SK-N-SH treated with all-trans-retinoic acid at 6 μM for 48 hours (cell line): ENCODE results near the gene TUB.

Source experiments
- ARNTL ChIP-seq: fragments of 450-650 bp; formaldehyde crosslinking; IDR thresholded peaks from 2 replicates; pipeline ENCODE4 v1.5.0; 2020; ENCODE audit warnings: low read depth, mild to moderate bottlenecking, moderate library complexity, borderline replicate concordance
- BACH2 ChIP-seq: fragments of 250-450 bp; sonication (Bioruptor Pico); IDR thresholded peaks from 2 replicates; pipeline ENCODE4 v1.9.0; 2021; ENCODE audit warnings: mild to moderate bottlenecking, borderline replicate concordance
- GLIS3 ChIP-seq: fragments of 250-450 bp; sonication (Bioruptor Pico); IDR thresholded peaks from 2 replicates; pipeline ENCODE4 v1.5.0; 2020; ENCODE audit warnings: mild to moderate bottlenecking, moderate library complexity
- ISL1 ChIP-seq: fragments of 250-450 bp; sonication (Bioruptor Pico); IDR thresholded peaks from 2 replicates; pipeline ENCODE4 v2.1.2; 2022; ENCODE audit warnings: mild to moderate bottlenecking, moderate library complexity
- OSR1 ChIP-seq: fragments of 250-450 bp; sonication (Bioruptor Pico); IDR thresholded peaks from 2 replicates; pipeline ENCODE4 v1.8.0; 2022; ENCODE audit warnings: moderate library complexity, mild to moderate bottlenecking, inconsistent platforms
- PATZ1 ChIP-seq: fragments of 250-450 bp; sonication (Bioruptor Pico); IDR thresholded peaks from 2 replicates; pipeline ENCODE4 v1.8.0; 2020; ENCODE audit warnings: mild to moderate bottlenecking, moderate library complexity, borderline replicate concordance
- PPARA ChIP-seq: fragments of 250-450 bp; sonication (Bioruptor Pico); IDR thresholded peaks from 2 replicates; pipeline ENCODE4 v1.5.0; 2020; ENCODE audit warnings: mild to moderate bottlenecking, borderline replicate concordance
- ZFP3 ChIP-seq: fragments of 250-450 bp; sonication (Bioruptor Pico); IDR thresholded peaks from 2 replicates; pipeline ENCODE4 v1.5.0; 2020; ENCODE audit warnings: mild to moderate bottlenecking, moderate library complexity
- ZNF8 ChIP-seq: fragments of 450-650 bp; formaldehyde crosslinking; IDR thresholded peaks from 2 replicates; pipeline ENCODE4 v1.5.0; 2020; ENCODE audit warnings: mild to moderate bottlenecking, moderate library complexity
- TF ChIP-seq, protein P1 (sequence below): fragments of 250-450 bp; sonication (Bioruptor Pico); IDR thresholded peaks from 2 replicates; pipeline ENCODE4 v1.5.0; 2020; ENCODE audit warnings: mild to moderate bottlenecking, moderate library complexity
- TF ChIP-seq, protein P2 (sequence below): fragments of 250-450 bp; sonication (Bioruptor Pico); IDR thresholded peaks from 2 replicates; pipeline ENCODE4 v1.5.1; 2020; ENCODE audit warnings: low read depth, mild to moderate bottlenecking, moderate library complexity

- TF ChIP-seq, protein P1, sequence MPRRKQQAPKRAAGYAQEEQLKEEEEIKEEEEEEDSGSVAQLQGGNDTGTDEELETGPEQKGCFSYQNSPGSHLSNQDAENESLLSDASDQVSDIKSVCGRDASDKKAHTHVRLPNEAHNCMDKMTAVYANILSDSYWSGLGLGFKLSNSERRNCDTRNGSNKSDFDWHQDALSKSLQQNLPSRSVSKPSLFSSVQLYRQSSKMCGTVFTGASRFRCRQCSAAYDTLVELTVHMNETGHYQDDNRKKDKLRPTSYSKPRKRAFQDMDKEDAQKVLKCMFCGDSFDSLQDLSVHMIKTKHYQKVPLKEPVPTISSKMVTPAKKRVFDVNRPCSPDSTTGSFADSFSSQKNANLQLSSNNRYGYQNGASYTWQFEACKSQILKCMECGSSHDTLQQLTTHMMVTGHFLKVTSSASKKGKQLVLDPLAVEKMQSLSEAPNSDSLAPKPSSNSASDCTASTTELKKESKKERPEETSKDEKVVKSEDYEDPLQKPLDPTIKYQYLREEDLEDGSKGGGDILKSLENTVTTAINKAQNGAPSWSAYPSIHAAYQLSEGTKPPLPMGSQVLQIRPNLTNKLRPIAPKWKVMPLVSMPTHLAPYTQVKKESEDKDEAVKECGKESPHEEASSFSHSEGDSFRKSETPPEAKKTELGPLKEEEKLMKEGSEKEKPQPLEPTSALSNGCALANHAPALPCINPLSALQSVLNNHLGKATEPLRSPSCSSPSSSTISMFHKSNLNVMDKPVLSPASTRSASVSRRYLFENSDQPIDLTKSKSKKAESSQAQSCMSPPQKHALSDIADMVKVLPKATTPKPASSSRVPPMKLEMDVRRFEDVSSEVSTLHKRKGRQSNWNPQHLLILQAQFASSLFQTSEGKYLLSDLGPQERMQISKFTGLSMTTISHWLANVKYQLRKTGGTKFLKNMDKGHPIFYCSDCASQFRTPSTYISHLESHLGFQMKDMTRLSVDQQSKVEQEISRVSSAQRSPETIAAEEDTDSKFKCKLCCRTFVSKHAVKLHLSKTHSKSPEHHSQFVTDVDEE (CRISPR knock-in tag) = no peak
- TF ChIP-seq GLIS3 (CRISPR knock-in tag) = no peak
- TF ChIP-seq ZNF8 (CRISPR knock-in tag) = no peak
- no peak for TF ChIP-seq PPARA (CRISPR knock-in tag)
- TF ChIP-seq, protein P2, sequence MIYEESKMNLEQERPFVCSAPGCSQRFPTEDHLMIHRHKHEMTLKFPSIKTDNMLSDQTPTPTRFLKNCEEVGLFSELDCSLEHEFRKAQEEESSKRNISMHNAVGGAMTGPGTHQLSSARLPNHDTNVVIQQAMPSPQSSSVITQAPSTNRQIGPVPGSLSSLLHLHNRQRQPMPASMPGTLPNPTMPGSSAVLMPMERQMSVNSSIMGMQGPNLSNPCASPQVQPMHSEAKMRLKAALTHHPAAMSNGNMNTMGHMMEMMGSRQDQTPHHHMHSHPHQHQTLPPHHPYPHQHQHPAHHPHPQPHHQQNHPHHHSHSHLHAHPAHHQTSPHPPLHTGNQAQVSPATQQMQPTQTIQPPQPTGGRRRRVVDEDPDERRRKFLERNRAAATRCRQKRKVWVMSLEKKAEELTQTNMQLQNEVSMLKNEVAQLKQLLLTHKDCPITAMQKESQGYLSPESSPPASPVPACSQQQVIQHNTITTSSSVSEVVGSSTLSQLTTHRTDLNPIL = no peak
- no peak for TF ChIP-seq ISL1 (CRISPR knock-in tag)
- no peak for TF ChIP-seq BACH2 (CRISPR knock-in tag)
- no peak for TF ChIP-seq OSR1 (CRISPR knock-in tag)
- no peak for TF ChIP-seq PATZ1
- no peak for TF ChIP-seq ARNTL (CRISPR knock-in tag)
- TF ChIP-seq ZFP3 = no peak
Observed at GRCh38 chr11:8038393-8038792, 42.6 kb upstream of the TUB start.
